Mononuclear cell (primary cell): ENCODE data around the gene AP3S1. TPM values are rescaled to one million over a fixed set of nuclear protein-coding genes. Genes with fewer than 3 reads are reported as not detected.

ENCODE experiments used
- H3K27me3 ChIP-seq: 2 replicates; pipeline ENCODE4 v1.6.0; 2011; ENCODE audit warnings: low read length, control low read depth; ENCODE audit not compliant: insufficient read depth
- H3K4me1 ChIP-seq: 2 replicates; pipeline ENCODE4 v1.5.1; 2011; ENCODE audit warnings: mild to moderate bottlenecking, low read length, control low read depth; ENCODE audit not compliant: insufficient read depth
- H3K4me3 ChIP-seq: 2 replicates; pipeline ENCODE4 v1.5.1; 2011; ENCODE audit warnings: mild to moderate bottlenecking, low read length, moderate library complexity
- H3K9me3 ChIP-seq: 2 replicates; pipeline ENCODE4 v1.5.1; 2011; ENCODE audit warnings: low read depth, mild to moderate bottlenecking, control low read depth, low read length
- total RNA-seq: library from RNA; depleted of rRNA; stranded (reverse); fragments of >200 nt; gene quantifications from one replicate; pipeline ENCODE4 v1.2.3, GENCODE V29; 2012

Gene AP3S1
- total RNA-seq, 1 donor = 77.3 TPM

DNA sequence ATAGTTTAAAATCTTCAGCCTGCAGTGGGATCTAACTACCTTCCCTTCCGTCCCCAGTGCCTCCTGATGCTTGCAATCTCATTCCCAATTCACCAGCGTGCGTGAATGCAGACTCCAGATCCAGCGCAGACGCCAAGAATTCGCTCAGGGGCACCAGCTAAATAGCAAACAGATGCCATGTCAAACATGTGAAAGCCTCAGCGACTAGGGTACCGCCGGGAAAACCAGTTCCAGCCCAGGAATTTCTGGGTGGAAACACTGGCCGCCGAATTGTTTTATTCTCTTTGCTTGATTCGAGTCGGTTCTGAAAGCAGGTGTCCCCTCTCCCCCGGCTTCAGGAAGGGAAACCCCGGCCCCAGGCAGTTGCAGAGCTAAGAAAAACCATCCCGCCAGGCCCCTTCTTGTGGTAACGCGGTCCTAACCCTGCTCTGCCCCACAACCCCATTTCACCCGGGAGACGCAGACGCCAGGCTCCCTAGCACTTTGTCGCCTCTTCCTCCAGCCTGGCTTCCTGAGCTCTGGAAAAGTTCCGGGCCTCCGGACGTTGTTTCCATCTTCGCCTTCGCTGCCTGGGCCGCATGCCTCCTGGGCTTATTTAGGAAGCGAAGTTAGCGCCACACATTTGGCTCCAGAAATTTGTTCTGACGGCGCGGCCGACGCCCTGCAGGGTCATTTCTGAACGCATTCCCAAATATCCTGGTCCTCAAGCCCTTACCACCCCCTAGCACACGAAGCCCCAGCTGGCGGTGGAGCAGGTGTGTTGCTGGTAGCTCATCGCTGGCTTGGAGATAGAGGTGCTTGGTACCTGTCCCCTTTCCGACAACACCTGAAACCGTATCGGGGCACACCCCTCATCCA, 119.9 kb downstream of the AP3S1 start:
- Histone ChIP-seq H3K4me3 (no peak overlapping the region), H3K4me1 (peaks cover 22% of the 10 kb centered on the region), H3K9me3 (no peaks in the 10 kb centered on the region), H3K27me3 (peaks cover 90% of the 10 kb centered on the region)

DNA sequence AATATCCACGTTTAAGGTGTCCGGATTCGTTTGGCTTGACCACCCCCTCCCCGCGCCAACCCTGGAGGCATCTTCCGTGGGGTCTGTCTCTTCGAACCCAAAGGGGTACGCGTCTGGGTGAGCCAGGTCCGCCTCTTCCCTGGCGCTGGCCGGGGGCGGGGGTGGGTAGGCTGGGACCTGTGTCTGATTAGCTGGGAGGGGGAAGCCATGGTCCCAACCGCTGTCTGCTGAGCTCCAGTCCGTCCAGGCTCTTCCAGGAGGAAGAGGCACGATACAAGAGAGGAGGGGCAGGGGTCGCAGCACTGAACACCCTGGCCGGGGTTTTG, 120.5 kb downstream of the AP3S1 start, which contains the start of gene LVRN:
LVRN (plus strand) TSS at position 237 of the 326 bp plus-strand sequence. CDS start 143 bp downstream, outside the sequence.
- Histone ChIP-seq H3K27me3 (peaks cover 93% of the 10 kb centered on the region), H3K4me3 (no peak within 1 kb of the TSS), H3K9me3 (no peaks in the 10 kb centered on the region), H3K4me1 (peaks cover 22% of the 10 kb centered on the region)

DNA sequence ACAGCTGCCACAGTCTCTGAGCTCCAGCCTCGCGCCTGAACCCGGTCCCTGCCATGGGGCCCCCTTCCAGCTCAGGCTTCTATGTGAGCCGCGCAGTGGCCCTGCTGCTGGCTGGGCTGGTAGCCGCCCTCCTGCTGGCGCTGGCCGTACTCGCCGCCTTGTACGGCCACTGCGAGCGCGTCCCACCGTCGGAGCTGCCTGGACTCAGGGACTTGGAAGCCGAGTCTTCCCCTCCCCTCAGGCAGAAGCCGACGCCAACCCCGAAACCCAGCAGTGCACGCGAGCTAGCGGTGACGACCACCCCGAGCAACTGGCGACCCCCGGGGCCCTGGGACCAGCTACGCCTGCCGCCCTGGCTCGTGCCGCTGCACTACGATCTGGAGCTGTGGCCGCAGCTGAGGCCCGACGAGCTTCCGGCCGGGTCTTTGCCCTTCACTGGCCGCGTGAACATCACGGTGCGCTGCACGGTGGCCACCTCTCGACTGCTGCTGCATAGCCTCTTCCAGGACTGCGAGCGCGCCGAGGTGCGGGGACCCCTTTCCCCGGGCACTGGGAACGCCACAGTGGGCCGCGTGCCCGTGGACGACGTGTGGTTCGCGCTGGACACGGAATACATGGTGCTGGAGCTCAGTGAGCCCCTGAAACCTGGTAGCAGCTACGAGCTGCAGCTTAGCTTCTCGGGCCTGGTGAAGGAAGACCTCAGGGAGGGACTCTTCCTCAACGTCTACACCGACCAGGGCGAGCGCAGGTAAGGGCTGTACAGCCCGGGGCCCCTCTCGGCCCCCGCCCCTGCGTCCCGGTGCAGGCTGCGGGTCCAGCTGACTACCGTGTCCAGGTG, 121.0 kb downstream of the AP3S1 start:
- H3K9me3 ChIP-seq = no peaks in the 10 kb centered on the region
- peaks cover 22% of the 10 kb centered on the region for H3K4me1 ChIP-seq
- H3K4me3 ChIP-seq = no peak overlapping the region
- peaks cover 94% of the 10 kb centered on the region for H3K27me3 ChIP-seq

DNA sequence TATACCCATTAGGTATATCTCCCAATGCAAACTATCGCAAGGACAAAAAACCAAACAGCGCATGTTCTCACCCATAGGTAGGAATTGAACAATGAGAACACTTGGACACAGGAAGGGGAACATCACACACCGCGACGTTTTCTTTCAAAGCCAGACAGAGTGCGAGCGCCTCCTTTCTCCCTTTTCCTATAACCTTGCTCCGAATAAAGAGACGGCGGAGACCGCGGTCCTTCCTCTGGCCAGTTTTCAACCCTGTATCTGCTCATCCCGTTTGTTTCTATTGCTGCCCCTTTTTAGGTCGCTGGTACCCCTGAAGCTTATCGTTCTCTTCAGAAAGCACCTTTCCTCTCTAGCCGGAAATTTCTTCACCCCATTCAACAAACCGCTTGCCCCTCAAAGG, 121.8 kb downstream of the AP3S1 start:
- H3K27me3 ChIP-seq = peaks cover 93% of the 10 kb centered on the region
- peaks cover 22% of the 10 kb centered on the region for H3K4me1 ChIP-seq
- H3K4me3 ChIP-seq = no peak overlapping the region
- H3K9me3 ChIP-seq = no peaks in the 10 kb centered on the region

Other genes with a start within 250 kb of the AP3S1 start
- 1.2 TPM for gene TICAM2, start 239.5 kb upstream of the AP3S1 start, total RNA-seq
- gene TMED7, start 215.9 kb upstream of the AP3S1 start, total RNA-seq = 100 TPM
- 0.10 TPM for gene CDO1, start 25.3 kb upstream of the AP3S1 start, total RNA-seq
- 63.2 TPM for gene ATG12, start 370 bp upstream of the AP3S1 start, total RNA-seq
- under 0.01 TPM for gene LVRN, start 120.5 kb downstream of the AP3S1 start, total RNA-seq
- gene ARL14EPL, start 190.5 kb downstream of the AP3S1 start, total RNA-seq = not detected
- 40.0 TPM for gene COMMD10, start 243.1 kb downstream of the AP3S1 start, total RNA-seq